GM12865 (cell line): Measurements from ENCODE around the gene MANSC4.
A peak's percentile ranks its signal among the peaks of the same experiment; 100 is the strongest.

Source experiments
- DNase-seq: peaks from one replicate; pipeline ENCODE4 v3.0.0; 2010; ENCODE audit warnings: low read depth
- H3K4me3 ChIP-seq: 2 replicates; pipeline ENCODE4 v1.5.1; 2011; ENCODE audit warnings: mild to moderate bottlenecking, low read depth, low read length, control low read depth
- TF ChIP-seq, protein P1 (sequence below): IDR thresholded peaks from 2 replicates; pipeline ENCODE4 v1.5.1; 2011; ENCODE audit warnings: low read length, control low read depth, low read depth, inconsistent platforms; ENCODE audit not compliant: insufficient read depth; ENCODE audit errors: missing control alignments

Gene MANSC4

DNA sequence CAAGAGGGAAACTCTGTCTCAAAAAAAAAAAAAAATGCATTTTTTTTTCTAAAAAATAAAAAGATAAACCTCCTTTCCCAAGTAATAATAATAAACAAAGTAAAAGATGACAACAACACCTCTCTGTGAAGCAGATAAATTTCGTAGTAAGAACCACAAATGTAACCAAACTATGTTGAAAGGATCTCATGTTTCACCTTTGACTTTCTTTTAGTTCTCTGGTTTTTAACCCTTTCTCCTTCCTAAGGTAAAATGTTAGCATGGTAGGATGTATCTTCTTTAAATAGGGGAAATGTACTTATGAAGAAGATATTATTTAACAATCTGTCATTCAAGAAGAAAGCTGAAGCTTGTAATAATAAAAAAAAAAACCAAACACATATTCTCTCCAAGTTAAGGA lies 1.8 kb downstream of the MANSC4 start:
- TF ChIP-seq, protein P1, sequence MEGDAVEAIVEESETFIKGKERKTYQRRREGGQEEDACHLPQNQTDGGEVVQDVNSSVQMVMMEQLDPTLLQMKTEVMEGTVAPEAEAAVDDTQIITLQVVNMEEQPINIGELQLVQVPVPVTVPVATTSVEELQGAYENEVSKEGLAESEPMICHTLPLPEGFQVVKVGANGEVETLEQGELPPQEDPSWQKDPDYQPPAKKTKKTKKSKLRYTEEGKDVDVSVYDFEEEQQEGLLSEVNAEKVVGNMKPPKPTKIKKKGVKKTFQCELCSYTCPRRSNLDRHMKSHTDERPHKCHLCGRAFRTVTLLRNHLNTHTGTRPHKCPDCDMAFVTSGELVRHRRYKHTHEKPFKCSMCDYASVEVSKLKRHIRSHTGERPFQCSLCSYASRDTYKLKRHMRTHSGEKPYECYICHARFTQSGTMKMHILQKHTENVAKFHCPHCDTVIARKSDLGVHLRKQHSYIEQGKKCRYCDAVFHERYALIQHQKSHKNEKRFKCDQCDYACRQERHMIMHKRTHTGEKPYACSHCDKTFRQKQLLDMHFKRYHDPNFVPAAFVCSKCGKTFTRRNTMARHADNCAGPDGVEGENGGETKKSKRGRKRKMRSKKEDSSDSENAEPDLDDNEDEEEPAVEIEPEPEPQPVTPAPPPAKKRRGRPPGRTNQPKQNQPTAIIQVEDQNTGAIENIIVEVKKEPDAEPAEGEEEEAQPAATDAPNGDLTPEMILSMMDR: no peak
- no peak for DNase-seq
- H3K4me3 ChIP-seq: no peak overlapping the region

DNA sequence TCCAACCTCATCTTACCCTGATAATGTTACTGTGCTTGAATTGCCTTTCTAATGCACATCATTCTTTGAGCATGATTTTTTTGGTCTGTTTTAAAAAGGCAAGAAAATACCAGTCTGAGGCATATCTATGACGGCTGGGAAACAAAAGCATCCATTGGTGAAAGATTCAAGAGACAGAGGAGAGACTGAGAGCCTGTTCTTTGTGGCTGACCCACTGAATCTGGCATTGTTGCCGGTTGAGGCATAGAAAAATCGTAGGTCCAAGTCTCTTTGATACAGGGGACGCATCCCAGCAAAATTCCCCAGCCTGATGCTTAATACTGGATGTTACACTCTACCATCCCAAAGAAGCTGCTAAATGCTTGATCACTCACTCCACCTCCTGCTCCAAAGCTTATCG lies 2.9 kb downstream of the MANSC4 start:
- TF ChIP-seq, protein P1: no peak
- H3K4me3 ChIP-seq: no peak overlapping the region
- DNase-seq: no peak

DNA sequence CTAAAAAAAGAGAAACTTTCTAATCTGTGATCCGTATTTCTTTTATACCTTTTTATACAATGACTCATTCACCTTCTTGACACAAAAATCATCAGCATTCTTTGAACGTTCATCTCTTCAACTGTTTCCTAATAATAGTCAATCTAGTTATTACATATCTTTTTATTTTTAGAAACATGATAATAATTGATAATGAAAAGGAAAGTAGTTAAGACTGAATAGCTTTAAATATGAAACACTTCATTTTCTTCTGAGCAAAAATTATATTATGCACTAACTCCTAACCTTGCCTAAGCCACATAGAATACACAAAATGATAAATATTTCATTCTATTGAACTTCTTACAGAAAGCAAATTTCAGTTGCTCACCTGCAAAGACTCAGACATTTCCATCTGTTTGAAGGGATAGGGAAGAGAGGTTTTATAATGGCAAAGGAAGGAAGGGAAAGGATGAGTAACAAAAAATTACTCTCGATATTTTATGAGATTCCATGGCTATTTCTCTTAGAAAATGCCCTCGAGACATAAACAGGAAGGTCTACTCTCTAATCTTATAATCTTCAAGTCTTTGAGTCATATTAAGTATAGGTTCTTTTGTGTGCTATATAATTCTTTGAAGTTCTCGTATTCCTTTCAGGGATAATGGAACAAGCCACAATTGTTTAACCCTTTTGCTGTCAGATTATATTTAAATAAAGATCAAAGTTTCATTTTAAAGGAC lies 7.5 kb downstream of the MANSC4 start:
- TF ChIP-seq, protein P1: no peak
- H3K4me3 ChIP-seq: no peak overlapping the region
- no peak for DNase-seq

DNA sequence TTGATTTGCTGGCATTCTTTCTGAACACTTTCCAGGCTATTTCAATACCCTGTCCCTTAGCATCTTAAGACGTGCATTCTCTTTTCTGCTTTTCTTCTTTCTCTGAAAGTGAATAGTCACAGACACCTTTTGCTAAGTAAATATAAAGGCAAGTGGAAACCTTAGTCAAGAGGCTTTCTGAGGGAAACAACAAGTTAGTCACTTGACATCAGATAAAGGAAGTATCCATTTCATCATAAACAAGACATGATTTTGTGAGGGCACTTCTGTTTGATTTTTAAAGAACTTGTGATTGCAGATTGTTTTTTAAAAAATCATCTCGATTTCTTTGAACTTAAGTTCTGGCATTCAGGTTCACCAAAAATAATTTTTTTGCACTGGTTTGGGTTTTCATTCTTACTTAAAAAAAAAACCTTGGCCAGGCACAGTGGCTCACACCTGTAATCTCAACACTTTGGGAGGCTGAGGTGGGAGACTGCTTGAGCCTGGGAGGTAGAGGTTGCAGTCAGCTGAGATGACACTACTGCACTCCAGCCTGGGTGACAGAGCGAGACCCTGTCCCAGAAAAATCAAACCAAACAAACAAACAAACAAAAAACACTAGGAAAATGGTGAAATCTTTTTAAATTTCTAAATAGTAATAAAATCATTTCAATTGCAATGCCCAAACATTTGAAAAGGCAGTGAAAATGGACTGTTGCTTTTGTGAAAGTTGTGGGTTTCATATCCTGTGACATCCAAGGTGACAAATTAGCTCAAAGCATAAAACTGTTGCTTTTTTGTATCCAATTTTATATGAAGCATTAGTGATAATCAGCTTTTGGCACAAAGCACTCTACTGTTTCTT lies 8.3 kb downstream of the MANSC4 start:
- H3K4me3 ChIP-seq: no peak overlapping the region
- TF ChIP-seq, protein P1: no peak
- no peak for DNase-seq

DNA sequence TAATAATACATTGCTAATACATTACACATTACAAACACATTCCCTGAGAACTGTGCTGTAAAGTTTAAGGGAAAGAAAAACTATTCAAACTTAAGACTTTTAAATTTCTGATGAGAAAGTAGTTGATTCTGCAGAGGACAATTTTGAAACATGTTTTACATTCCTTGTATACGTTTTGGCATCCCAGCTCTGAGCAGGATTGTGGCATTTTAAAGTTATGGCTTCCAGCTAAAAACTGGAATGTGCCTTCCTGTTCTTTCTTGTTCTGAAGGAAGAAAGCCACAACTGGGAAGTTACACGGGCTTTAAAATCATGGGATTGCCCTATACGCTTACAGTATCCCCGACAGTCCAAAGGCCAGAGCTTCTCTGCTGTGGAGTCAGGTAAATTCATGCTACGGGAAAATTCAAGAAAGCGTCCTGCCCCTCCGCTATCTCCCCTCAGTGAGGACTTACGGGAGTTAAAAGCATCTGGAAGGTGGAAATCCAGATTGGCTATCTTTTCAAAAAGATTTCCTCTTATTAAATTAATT lies 10.8 kb downstream of the MANSC4 start:
- TF ChIP-seq, protein P1: no peak
- H3K4me3 ChIP-seq: no peak overlapping the region
- no peak for DNase-seq

DNA sequence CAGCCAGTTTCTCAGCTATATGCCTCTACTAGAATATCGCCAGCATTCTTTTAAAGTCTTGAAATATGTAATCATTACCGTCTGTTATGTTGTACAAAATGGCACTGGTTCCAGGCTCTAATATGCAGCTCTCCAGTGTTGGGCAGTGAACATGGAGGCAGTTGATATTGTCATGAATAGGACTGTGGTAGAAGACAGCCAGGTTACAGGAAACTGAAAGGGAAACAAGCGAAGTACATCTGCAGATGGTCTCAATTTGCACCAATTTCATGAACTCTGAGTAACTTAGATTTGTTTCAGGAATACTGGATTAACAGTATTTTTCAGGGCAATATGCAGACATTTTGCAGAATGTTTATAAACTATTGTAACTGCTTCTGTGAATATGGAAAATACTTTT lies 13.4 kb downstream of the MANSC4 start:
- H3K4me3 ChIP-seq: no peak overlapping the region
- DNase-seq: peak; percentile 37
- TF ChIP-seq, protein P1: no peak
